Gastrocnemius medialis (tissue), 4 donors: ENCODE measurements around the gene MRC2. TPM values are rescaled to one million over a fixed set of nuclear protein-coding genes. Genes with fewer than 3 reads are reported as not detected.

Experiments used
- ATAC-seq, 2 donors: fragments of 150-250 bp; one replicate each; pipeline ENCODE4 v1.9.1; 2016
- DNase-seq, 2 donors: peaks; one replicate each; pipeline ENCODE4 v3.0.0-alpha.2; 2019
- H3K27ac ChIP-seq, 4 donors: fragments of 200-600 bp; sonication (generic); 1 replicate in 1 of 4; 2 replicates in 3 of 4; pipeline ENCODE4 v1.5.1; 2016 to 2018; ENCODE audit warnings: mild to moderate bottlenecking in 2 of 4, moderate library complexity in 1 of 4
- H3K27me3 ChIP-seq, 3 donors: fragments of 200-600 bp; sonication (generic) in 2 of 3; 1 replicate in 1 of 3; 2 replicates in 2 of 3; pipeline versions ENCODE4 v1.5.1 to v1.6.0; 2016 to 2019; ENCODE audit warnings: mild to moderate bottlenecking in 1 of 3, moderate library complexity in 1 of 3
- H3K36me3 ChIP-seq, 2 donors: fragments of 200-600 bp; sonication (generic) in 1 of 2; one replicate each; pipeline ENCODE4 v1.5.1; 2017 to 2018
- H3K4me1 ChIP-seq, 2 donors: fragments of 200-600 bp; sonication (generic) in 1 of 2; one replicate each; pipeline ENCODE4 v1.5.1; 2016 to 2017; ENCODE audit warnings: mild to moderate bottlenecking in 2 of 2
- H3K4me3 ChIP-seq, 4 donors: fragments of 200-600 bp; sonication (generic) in 3 of 4; 1 replicate in 1 of 4; 2 replicates in 3 of 4; pipeline ENCODE4 v1.5.1; 2016 to 2019; ENCODE audit warnings: mild to moderate bottlenecking in 2 of 4
- H3K9me3 ChIP-seq, 3 donors: fragments of 200-600 bp; sonication (generic) in 2 of 3; 1 replicate in 1 of 3; 2 replicates in 2 of 3; pipeline ENCODE4 v1.5.1; 2016 to 2019
- POLR2A ChIP-seq, 2 donors: fragments of 450-650 bp; IDR thresholded peaks; one replicate each; pipeline ENCODE4 v1.6.1; 2017; ENCODE audit warnings: antibody characterized with exemption in 2 of 2, mild to moderate bottlenecking in 2 of 2, moderate library complexity in 2 of 2
- in situ Hi-C, 4 donors: fragments of 200-750 bp; cut with MboI; loops; one replicate each; pipeline versions ENCODE4 v1.15.0 to v1.8.0; 2017; ENCODE audit warnings: low sequenced_read_pairs in 4 of 4
- intact Hi-C: fragments of 100-400 bp; cut with DNase I; formaldehyde crosslinking; loops from one replicate; pipeline ENCODE4 v1.15.1; 2023; ENCODE audit warnings: low total_unique reads
- total RNA-seq, 4 donors: library from RNA; depleted of rRNA; stranded (reverse); fragments of >200 nt; gene quantifications; one replicate each; pipeline versions ENCODE4 v1.1.0 to v1.2.3, GENCODE V29; 2016
- TF ChIP-seq, protein P1 (sequence below), 5 experiments: fragments of 450-650 bp in 3 of 5; fragments of 200-600 bp in 2 of 5; sonication (generic) in 2 of 5; IDR thresholded peaks in 4 of 5; conservative IDR thresholded peaks in 1 of 5; 1 replicate in 4 of 5; 2 replicates in 1 of 5; pipeline ENCODE4 v1.5.1; 2016 to 2019; ENCODE audit warnings: antibody characterized with exemption in 5 of 5, mild to moderate bottlenecking in 3 of 5, moderate library complexity in 3 of 5

Gene MRC2
- total RNA-seq, 4 donors from 2014 or later = 4.8 to 15.0 (median 5.5) TPM

GRCh38 chr17:62708587-62708986, 81.1 kb downstream of the MRC2 start:
- H3K9me3 ChIP-seq = no peaks in the 10 kb centered on the region
- DNase-seq (no peak), ATAC-seq (no peak)
- peaks cover 0 to 5% of the 10 kb centered on the region in 2 donors for H3K4me1 ChIP-seq
- intact Hi-C loops = no loop called here
- no peak overlapping the region for H3K27ac ChIP-seq
- H3K27me3 ChIP-seq = peaks cover 6 to 12% (median 10%) of the 10 kb centered on the region in 3 donors
- no peaks in the 10 kb centered on the region for H3K36me3 ChIP-seq
- in situ Hi-C loops = loop anchor here in 3 of 4 donors (5.0 to 25.0 kb wide), 4 partner anchors 254 to 704 kb away; partner anchors contain the start of gene TANC2 (in 2 of the 3)
- TF ChIP-seq, protein P1, sequence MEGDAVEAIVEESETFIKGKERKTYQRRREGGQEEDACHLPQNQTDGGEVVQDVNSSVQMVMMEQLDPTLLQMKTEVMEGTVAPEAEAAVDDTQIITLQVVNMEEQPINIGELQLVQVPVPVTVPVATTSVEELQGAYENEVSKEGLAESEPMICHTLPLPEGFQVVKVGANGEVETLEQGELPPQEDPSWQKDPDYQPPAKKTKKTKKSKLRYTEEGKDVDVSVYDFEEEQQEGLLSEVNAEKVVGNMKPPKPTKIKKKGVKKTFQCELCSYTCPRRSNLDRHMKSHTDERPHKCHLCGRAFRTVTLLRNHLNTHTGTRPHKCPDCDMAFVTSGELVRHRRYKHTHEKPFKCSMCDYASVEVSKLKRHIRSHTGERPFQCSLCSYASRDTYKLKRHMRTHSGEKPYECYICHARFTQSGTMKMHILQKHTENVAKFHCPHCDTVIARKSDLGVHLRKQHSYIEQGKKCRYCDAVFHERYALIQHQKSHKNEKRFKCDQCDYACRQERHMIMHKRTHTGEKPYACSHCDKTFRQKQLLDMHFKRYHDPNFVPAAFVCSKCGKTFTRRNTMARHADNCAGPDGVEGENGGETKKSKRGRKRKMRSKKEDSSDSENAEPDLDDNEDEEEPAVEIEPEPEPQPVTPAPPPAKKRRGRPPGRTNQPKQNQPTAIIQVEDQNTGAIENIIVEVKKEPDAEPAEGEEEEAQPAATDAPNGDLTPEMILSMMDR (IDR thresholded peaks at IDR 0.05 in 4 of 5, conservative IDR thresholded peaks at IDR 0.05 in 1 of 5) = no peak
- no peak for TF ChIP-seq POLR2A (IDR thresholded peaks at IDR 0.05)
- no peak overlapping the region for H3K4me3 ChIP-seq

DNA sequence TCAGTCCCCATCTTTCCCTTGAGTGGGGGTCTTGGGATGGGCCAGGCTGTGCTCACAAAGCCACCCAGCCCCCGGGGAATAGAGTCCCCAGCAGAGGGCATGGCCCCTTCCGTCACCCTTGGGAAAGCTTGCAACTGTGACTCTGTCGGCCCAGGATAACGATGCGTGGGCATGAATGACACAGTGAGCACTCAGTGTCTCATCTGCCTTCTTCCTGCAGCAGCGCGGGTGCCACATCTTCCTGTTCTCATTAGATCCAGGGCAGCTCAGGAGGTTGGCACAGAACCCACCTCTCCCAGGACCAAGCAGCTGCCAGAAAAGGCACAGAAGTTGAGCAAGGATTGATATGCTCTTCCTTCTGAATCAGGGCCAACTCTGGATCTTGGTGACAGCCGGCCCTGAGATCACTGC, 84.7 kb downstream of the MRC2 start:
- H3K27me3 ChIP-seq = no peaks in the 10 kb centered on the region
- H3K9me3 ChIP-seq = no peaks in the 10 kb centered on the region
- TF ChIP-seq, protein P1 (IDR thresholded peaks at IDR 0.05 in 4 of 5, conservative IDR thresholded peaks at IDR 0.05 in 1 of 5) = no peak
- H3K27ac ChIP-seq = no peak overlapping the region
- H3K36me3 ChIP-seq = no peaks in the 10 kb centered on the region
- in situ Hi-C loops (loop anchor here in 3 of 4 donors (10.0 to 25.0 kb wide), 3 partner anchors 250 to 700 kb away; partner anchors contain the start of gene TANC2 (in 2 of the 3)), intact Hi-C loops (no loop called here)
- DNase-seq (no peak), ATAC-seq (no peak)
- H3K4me3 ChIP-seq = no peak overlapping the region
- no peaks in the 10 kb centered on the region for H3K4me1 ChIP-seq

- Histone ChIP-seq H3K4me1 (no peaks in the 10 kb centered on the region), H3K27me3 (no peaks in the 10 kb centered on the region), H3K36me3 (no peaks in the 10 kb centered on the region), H3K4me3 (no peak overlapping the region), H3K27ac (no peak overlapping the region), H3K9me3 (no peaks in the 10 kb centered on the region)
- no peak for DNase-seq
- TF ChIP-seq, protein P1 (IDR thresholded peaks at IDR 0.05 in 4 of 5, conservative IDR thresholded peaks at IDR 0.05 in 1 of 5) = no peak
- no peak for TF ChIP-seq POLR2A (IDR thresholded peaks at IDR 0.05)
- intact Hi-C loops = no loop called here
- in situ Hi-C loops = loop anchor here in 3 of 4 donors (10.0 to 25.0 kb wide), 3 partner anchors 249 to 699 kb away; partner anchors contain the start of gene TANC2 (in 2 of the 3)
- no peak for ATAC-seq
Observed at GRCh38 chr17:62713086-62713881, 85.8 kb downstream of the MRC2 start.

DNA sequence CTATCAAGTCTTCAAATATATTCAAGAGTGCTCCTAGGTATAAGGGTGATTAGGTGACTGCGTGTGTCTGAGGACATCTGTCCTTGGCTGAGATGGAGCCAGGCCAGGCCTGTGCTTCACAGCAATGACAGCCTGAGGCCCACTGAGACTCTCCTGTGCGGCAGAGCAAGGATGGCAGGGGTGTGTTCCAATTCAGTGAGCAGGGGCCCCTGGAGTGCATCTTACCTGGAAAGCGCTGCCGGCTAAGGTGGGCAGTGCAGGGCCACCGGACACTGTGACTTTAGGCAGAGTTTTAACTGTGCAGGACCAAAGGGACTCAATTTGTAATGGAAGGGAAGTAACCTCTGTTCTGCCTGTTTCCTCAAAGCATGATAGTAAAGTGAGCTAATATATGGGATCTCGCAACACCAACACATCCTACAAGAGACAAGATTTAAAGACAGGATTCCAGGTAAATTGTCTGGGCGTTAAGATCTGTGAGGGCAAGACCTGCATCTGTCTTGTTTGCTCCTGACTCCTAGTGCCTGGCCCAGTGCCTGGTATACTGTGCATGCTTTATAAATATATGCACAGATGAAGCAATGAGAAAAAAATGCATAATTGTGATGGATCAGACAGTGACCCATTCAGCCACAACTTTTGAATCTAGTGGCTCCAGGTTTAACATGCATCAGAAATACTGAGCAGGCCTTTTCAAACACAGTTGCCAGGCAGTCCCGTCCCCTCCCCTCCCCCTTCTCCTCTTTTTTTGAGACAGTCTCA, 86.7 kb downstream of the MRC2 start:
- H3K36me3 ChIP-seq = no peaks in the 10 kb centered on the region
- no peak for DNase-seq
- H3K27ac ChIP-seq = no peak overlapping the region
- in situ Hi-C loops = loop anchor here in 3 of 4 donors (10.0 to 25.0 kb wide), 3 partner anchors 248 to 698 kb away; partner anchors contain the start of gene TANC2 (in 2 of the 3)
- no peaks in the 10 kb centered on the region for H3K27me3 ChIP-seq
- TF ChIP-seq POLR2A (IDR thresholded peaks at IDR 0.05) = no peak
- TF ChIP-seq, protein P1 (IDR thresholded peaks at IDR 0.05 in 4 of 5, conservative IDR thresholded peaks at IDR 0.05 in 1 of 5) = no peak
- no peaks in the 10 kb centered on the region for H3K9me3 ChIP-seq
- H3K4me1 ChIP-seq = no peaks in the 10 kb centered on the region
- H3K4me3 ChIP-seq = no peak overlapping the region
- intact Hi-C loops = no loop called here
- ATAC-seq = no peak
